GM21526 (cell line): ENCODE results near the gene LRRC3C.

Experiments used
- ATAC-seq: cut with Tn5 transposase; IDR thresholded peaks from one replicate; pipeline ENCODE4 v1.9.1; 2021; ENCODE audit warnings: moderate library complexity; ENCODE audit not compliant: unreplicated experiment, low FRiP score

Gene LRRC3C

GRCh38 chr17:39973496-39973895, 46.0 kb downstream of the LRRC3C start:
- ATAC-seq: no peak

- no peak for ATAC-seq
These were observed 46.9 kb downstream of the LRRC3C start for GRCh38 chr17:39974433-39974832.

GRCh38 chr17:39975801-39976200, 48.3 kb downstream of the LRRC3C start:
- no peak for ATAC-seq

GRCh38 chr17:39979016-39979670, 51.6 kb downstream of the LRRC3C start:
- no peak for ATAC-seq

GRCh38 chr17:39979893-39980350, 52.4 kb downstream of the LRRC3C start:
- peak; percentile 14 for ATAC-seq

- ATAC-seq: peak; percentile 86
These were observed 53.0 kb downstream of the LRRC3C start, which contains the start of gene PSMD3 for GRCh38 chr17:39980351-39981206. Gene PSMD3, plus strand, starts transcription at chr17:39980807. Its CDS starts 164 bp downstream, at chr17:39980971.

- ATAC-seq: no peak
These were observed 53.7 kb downstream of the LRRC3C start for GRCh38 chr17:39981207-39981741.

- no peak for ATAC-seq
These were observed 54.3 kb downstream of the LRRC3C start for GRCh38 chr17:39981766-39982375.

GRCh38 chr17:39988206-39988810, 60.8 kb downstream of the LRRC3C start:
- no peak for ATAC-seq

GRCh38 chr17:39994448-39994847, 66.9 kb downstream of the LRRC3C start:
- no peak for ATAC-seq
